WERI-Rb-1 (cell line): Measurements from ENCODE around the gene GOPC.

Experiments
- DNase-seq: peaks from one replicate; pipeline ENCODE4 v3.0.0-alpha.2; 2020
- H3K27ac ChIP-seq: fragments of 250-450 bp; sonication (Bioruptor Pico); 2 replicates; pipeline ENCODE4 v1.5.1; 2020; ENCODE audit warnings: mild to moderate bottlenecking, moderate library complexity
- H3K27me3 ChIP-seq: fragments of 250-450 bp; sonication (Bioruptor Pico); 2 replicates; pipeline ENCODE4 v1.5.1; 2021; ENCODE audit warnings: mild to moderate bottlenecking, low read depth, moderate library complexity; ENCODE audit not compliant: insufficient read depth, severe bottlenecking
- H3K36me3 ChIP-seq: fragments of 250-450 bp; sonication (Bioruptor Pico); 2 replicates; pipeline ENCODE4 v1.5.1; 2020; ENCODE audit warnings: mild to moderate bottlenecking, moderate library complexity
- H3K4me3 ChIP-seq: 2 replicates; pipeline ENCODE4 v1.5.1; 2011; ENCODE audit warnings: low read depth, mild to moderate bottlenecking, control low read depth, low read length
- H3K9me3 ChIP-seq: fragments of 250-450 bp; sonication (Bioruptor Pico); 2 replicates; pipeline ENCODE4 v1.5.1; 2021; ENCODE audit warnings: mild to moderate bottlenecking, moderate library complexity; ENCODE audit not compliant: severe bottlenecking
- CTCF ChIP-seq: IDR thresholded peaks from 2 replicates; pipeline ENCODE4 v1.5.1; 2011; ENCODE audit warnings: low read depth, mild to moderate bottlenecking, control low read depth, inconsistent platforms, low read length

Gene GOPC

GRCh38 chr6:117601811-117602150, 530 bp downstream of the GOPC start:
- Histone ChIP-seq H3K27ac (peak overlapping the region; percentile 94), H3K9me3 (no peaks in the 10 kb centered on the region), H3K36me3 (peaks cover 30% of the 10 kb centered on the region), H3K27me3 (no peaks in the 10 kb centered on the region), H3K4me3 (peak overlapping the region; percentile 51)
- TF ChIP-seq CTCF = no peak
- DNase-seq = no peak

- DNase-seq = no peak
- Histone ChIP-seq H3K4me3 (no peak overlapping the region), H3K36me3 (peaks cover 30% of the 10 kb centered on the region), H3K9me3 (peaks cover 3% of the 10 kb centered on the region), H3K27me3 (no peaks in the 10 kb centered on the region), H3K27ac (no peak overlapping the region)
- no peak for TF ChIP-seq CTCF
Observed at GRCh38 chr6:117600008-117600743, 2.1 kb downstream of the GOPC start.

GRCh38 chr6:117597755-117598154, 4.6 kb downstream of the GOPC start:
- Histone ChIP-seq H3K27me3 (no peaks in the 10 kb centered on the region), H3K9me3 (peaks cover 3% of the 10 kb centered on the region), H3K36me3 (peaks cover 30% of the 10 kb centered on the region), H3K27ac (no peak overlapping the region), H3K4me3 (no peak overlapping the region)
- no peak for TF ChIP-seq CTCF
- no peak for DNase-seq

- DNase-seq = no peak
- H3K36me3 ChIP-seq = peaks cover 29% of the 10 kb centered on the region
- H3K27me3 ChIP-seq = no peaks in the 10 kb centered on the region
- H3K4me3 ChIP-seq = no peak overlapping the region
- no peak for TF ChIP-seq CTCF
- no peak overlapping the region for H3K27ac ChIP-seq
- H3K9me3 ChIP-seq = peaks cover 3% of the 10 kb centered on the region
Observed at GRCh38 chr6:117595099-117595923, 7.0 kb downstream of the GOPC start.

GRCh38 chr6:117592983-117593759, 9.1 kb downstream of the GOPC start:
- no peak for DNase-seq
- H3K4me3 ChIP-seq = no peak overlapping the region
- H3K27me3 ChIP-seq = no peaks in the 10 kb centered on the region
- TF ChIP-seq CTCF = no peak
- no peak overlapping the region for H3K27ac ChIP-seq
- H3K36me3 ChIP-seq = peaks cover 18% of the 10 kb centered on the region
- H3K9me3 ChIP-seq = peaks cover 3% of the 10 kb centered on the region
